Measurements from ENCODE around the gene INAFM2.

Gene INAFM2

DNA sequence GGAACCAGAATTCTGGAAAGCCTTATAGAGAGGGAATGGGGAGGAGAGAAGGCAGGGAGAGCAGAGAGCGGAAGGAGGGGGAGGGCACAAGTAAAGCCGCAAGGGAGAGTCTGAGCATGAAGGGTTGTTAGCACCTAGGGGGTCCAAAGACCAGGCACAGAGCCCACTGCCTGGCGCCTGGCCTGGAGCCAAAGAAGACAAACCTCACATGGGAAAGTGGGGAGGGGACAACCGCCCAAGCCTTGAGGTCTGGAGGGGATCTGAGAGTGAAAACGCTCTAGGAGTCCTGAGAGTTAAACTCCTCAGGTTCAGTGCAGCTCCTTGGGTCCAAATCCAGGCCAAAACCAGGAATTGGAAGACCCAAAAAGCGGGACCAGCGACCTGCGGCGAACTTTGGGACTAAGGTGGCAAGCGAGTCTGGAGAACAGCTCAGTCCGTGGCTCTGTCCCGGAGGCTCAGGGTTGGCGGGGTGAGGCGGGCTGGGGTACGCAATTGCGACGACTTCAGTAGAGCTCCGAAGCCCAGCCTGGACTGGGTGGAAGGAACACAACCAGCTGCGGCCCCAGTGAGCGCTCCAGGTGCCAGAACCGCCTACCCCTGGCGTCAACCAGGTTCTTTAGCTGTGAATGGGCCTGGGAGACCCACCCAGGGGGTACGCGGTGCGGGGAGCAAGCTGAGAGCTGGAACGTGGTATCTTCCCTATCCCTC lies 807 bp upstream of the INAFM2 start (continued):
- TF ChIP-seq EGR2 (tag by site-specific recombination; IDR thresholded peaks at IDR 0.05; ENCODE audit: low read depth) (no peak), SP7 (tag by site-specific recombination; IDR thresholded peaks at IDR 0.05) (peak; percentile 76), ZNF544 (tag by site-specific recombination; IDR thresholded peaks at IDR 0.05) (0 out of 2 replicates have a peak, but pooled peaks have one; percentile 10), ZBTB48 (tag by site-specific recombination; IDR thresholded peaks at IDR 0.05) (peak; percentile 92), ZNF391 (tag by site-specific recombination; IDR thresholded peaks at IDR 0.05; ENCODE audit: borderline replicate concordance, low read depth) (no peak), ZNF677 (tag by site-specific recombination; IDR thresholded peaks at IDR 0.05) (no peak), ZNF571 (tag by site-specific recombination; IDR thresholded peaks at IDR 0.05) (no peak), ZNF132 (tag by site-specific recombination; IDR thresholded peaks at IDR 0.05; ENCODE audit: borderline replicate concordance) (no peak), GLIS1 (tag by site-specific recombination; IDR thresholded peaks at IDR 0.05) (peak; percentile 96), ZSCAN23 (tag by site-specific recombination; IDR thresholded peaks at IDR 0.05) (no peak), ZNF664 (tag by site-specific recombination; IDR thresholded peaks at IDR 0.05) (no peak), YY2 (tag by site-specific recombination; IDR thresholded peaks at IDR 0.05) (no peak)

DNA sequence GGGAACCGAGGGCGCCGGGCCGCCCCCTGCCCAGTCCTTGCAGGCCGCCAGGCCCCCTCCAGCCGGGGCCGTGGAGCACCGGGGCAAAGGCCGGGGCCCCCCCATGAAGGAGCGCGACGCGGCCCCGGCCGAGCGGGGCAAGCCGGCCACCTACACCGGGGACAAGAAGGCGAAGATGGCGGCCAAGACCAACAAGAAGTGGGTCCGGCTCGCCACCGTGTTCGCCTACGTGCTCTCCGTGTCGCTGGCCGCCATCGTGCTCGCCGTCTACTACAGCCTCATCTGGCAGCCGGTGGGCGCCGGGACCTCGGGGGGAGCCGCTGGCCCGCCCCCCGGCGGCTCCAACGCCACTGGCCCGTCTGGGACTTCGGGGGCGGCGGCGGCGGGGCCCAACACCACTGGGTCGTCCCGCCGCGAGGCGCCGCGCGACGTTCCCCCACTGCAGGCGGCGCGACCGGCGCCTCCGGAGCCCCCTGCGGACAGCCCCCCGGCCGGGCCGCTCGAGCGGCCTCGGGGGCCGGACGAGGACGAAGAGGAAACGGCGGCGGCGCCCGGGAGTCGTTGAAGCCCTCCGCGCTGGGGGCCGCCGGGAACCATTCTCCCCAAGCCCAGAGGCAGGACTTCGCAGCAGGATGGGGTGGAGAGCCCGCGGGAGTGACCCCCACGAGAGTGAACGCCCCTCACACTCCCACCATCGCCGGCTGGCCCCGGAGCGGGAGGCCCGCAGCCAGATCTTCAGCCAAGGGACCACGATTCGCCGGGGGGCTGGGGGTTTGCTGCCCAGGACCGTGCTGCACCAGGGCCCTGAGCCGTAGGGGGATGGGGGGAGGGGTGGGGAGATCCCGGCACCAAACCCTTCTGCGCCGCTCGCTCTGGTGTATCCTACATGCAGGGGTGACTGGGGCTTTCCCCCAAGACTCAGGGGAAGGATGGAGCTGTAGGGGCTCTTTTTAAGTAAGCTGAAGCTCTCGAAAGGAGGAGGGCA lies 753 bp downstream of the INAFM2 start:
- ChIA-PET CTCF (interaction anchor here (0.5 to 5.5 kb wide), 4 partner anchors 11 to 120 kb away, joined by 3 to 82 read pairs (median 10); no protein-coding TSS in a partner anchor), POLR2A (interaction anchor here (0.6 kb wide), 1 partner anchor 11 kb away, joined by 3 read pairs; no protein-coding TSS in a partner anchor)
- no peaks in the 10 kb centered on the region for H3K9me3 ChIP-seq (ENCODE audit: control insufficient read depth, insufficient read depth, low read depth, low read length)
- H3K27ac ChIP-seq (ENCODE audit: extremely low read depth, low read depth, low read length) = peak overlapping the region; percentile 81; the same call in 1 of the 2 replicates
- H3K36me3 ChIP-seq (ENCODE audit: control insufficient read depth in 2 of 2, insufficient read depth in 1 of 2, low read length in 2 of 2) = peaks cover 0 to 10% of the 10 kb centered on the region in 2 experiments; a peak in 1 of 3 replicates
- peak overlapping the region; percentile 70 for H3K4me3 ChIP-seq (ENCODE audit: low read depth, low read length)
- peaks cover 13% of the 10 kb centered on the region; the same call in 1 of the 2 replicates for H3K4me1 ChIP-seq (ENCODE audit: control insufficient read depth, insufficient read depth, low read length)
- TF ChIP-seq, protein P1, sequence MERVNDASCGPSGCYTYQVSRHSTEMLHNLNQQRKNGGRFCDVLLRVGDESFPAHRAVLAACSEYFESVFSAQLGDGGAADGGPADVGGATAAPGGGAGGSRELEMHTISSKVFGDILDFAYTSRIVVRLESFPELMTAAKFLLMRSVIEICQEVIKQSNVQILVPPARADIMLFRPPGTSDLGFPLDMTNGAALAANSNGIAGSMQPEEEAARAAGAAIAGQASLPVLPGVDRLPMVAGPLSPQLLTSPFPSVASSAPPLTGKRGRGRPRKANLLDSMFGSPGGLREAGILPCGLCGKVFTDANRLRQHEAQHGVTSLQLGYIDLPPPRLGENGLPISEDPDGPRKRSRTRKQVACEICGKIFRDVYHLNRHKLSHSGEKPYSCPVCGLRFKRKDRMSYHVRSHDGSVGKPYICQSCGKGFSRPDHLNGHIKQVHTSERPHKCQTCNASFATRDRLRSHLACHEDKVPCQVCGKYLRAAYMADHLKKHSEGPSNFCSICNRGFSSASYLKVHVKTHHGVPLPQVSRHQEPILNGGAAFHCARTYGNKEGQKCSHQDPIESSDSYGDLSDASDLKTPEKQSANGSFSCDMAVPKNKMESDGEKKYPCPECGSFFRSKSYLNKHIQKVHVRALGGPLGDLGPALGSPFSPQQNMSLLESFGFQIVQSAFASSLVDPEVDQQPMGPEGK (tag by site-specific recombination; IDR thresholded peaks at IDR 0.05) = no peak
- TF ChIP-seq ZNF558 (tag by site-specific recombination; IDR thresholded peaks at IDR 0.05) (no peak), GLI4 (tag by site-specific recombination; IDR thresholded peaks at IDR 0.05) (no peak), KLF16 (tag by site-specific recombination; IDR thresholded peaks at IDR 0.05) (no peak), ZNF311 (tag by site-specific recombination; IDR thresholded peaks at IDR 0.05; ENCODE audit: borderline replicate concordance) (no peak), YY2 (tag by site-specific recombination; IDR thresholded peaks at IDR 0.05) (peak; percentile 59), ZNF707 (tag by site-specific recombination; IDR thresholded peaks at IDR 0.05) (no peak), GLIS1 (tag by site-specific recombination; IDR thresholded peaks at IDR 0.05) (peak; percentile 50; the same call in 1 of the 2 replicates)
- TF ChIP-seq, protein P2, sequence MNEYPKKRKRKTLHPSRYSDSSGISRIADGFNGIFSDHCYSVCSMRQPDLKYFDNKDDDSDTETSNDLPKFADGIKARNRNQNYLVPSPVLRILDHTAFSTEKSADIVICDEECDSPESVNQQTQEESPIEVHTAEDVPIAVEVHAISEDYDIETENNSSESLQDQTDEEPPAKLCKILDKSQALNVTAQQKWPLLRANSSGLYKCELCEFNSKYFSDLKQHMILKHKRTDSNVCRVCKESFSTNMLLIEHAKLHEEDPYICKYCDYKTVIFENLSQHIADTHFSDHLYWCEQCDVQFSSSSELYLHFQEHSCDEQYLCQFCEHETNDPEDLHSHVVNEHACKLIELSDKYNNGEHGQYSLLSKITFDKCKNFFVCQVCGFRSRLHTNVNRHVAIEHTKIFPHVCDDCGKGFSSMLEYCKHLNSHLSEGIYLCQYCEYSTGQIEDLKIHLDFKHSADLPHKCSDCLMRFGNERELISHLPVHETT (tag by site-specific recombination; IDR thresholded peaks at IDR 0.05) = no peak
- TF ChIP-seq, protein P3, sequence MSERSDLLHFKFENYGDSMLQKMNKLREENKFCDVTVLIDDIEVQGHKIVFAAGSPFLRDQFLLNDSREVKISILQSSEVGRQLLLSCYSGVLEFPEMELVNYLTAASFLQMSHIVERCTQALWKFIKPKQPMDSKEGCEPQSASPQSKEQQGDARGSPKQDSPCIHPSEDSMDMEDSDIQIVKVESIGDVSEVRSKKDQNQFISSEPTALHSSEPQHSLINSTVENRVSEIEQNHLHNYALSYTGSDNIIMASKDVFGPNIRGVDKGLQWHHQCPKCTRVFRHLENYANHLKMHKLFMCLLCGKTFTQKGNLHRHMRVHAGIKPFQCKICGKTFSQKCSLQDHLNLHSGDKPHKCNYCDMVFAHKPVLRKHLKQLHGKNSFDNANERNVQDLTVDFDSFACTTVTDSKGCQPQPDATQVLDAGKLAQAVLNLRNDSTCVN (tag by site-specific recombination; optimal IDR thresholded peaks at IDR 0.05) = peak; percentile 19
- TF ChIP-seq, protein P4, sequence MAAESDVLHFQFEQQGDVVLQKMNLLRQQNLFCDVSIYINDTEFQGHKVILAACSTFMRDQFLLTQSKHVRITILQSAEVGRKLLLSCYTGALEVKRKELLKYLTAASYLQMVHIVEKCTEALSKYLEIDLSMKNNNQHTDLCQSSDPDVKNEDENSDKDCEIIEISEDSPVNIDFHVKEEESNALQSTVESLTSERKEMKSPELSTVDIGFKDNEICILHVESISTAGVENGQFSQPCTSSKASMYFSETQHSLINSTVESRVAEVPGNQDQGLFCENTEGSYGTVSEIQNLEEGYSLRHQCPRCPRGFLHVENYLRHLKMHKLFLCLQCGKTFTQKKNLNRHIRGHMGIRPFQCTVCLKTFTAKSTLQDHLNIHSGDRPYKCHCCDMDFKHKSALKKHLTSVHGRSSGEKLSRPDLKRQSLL (tag by site-specific recombination; IDR thresholded peaks at IDR 0.05) = no peak
- TF ChIP-seq, protein P5, sequence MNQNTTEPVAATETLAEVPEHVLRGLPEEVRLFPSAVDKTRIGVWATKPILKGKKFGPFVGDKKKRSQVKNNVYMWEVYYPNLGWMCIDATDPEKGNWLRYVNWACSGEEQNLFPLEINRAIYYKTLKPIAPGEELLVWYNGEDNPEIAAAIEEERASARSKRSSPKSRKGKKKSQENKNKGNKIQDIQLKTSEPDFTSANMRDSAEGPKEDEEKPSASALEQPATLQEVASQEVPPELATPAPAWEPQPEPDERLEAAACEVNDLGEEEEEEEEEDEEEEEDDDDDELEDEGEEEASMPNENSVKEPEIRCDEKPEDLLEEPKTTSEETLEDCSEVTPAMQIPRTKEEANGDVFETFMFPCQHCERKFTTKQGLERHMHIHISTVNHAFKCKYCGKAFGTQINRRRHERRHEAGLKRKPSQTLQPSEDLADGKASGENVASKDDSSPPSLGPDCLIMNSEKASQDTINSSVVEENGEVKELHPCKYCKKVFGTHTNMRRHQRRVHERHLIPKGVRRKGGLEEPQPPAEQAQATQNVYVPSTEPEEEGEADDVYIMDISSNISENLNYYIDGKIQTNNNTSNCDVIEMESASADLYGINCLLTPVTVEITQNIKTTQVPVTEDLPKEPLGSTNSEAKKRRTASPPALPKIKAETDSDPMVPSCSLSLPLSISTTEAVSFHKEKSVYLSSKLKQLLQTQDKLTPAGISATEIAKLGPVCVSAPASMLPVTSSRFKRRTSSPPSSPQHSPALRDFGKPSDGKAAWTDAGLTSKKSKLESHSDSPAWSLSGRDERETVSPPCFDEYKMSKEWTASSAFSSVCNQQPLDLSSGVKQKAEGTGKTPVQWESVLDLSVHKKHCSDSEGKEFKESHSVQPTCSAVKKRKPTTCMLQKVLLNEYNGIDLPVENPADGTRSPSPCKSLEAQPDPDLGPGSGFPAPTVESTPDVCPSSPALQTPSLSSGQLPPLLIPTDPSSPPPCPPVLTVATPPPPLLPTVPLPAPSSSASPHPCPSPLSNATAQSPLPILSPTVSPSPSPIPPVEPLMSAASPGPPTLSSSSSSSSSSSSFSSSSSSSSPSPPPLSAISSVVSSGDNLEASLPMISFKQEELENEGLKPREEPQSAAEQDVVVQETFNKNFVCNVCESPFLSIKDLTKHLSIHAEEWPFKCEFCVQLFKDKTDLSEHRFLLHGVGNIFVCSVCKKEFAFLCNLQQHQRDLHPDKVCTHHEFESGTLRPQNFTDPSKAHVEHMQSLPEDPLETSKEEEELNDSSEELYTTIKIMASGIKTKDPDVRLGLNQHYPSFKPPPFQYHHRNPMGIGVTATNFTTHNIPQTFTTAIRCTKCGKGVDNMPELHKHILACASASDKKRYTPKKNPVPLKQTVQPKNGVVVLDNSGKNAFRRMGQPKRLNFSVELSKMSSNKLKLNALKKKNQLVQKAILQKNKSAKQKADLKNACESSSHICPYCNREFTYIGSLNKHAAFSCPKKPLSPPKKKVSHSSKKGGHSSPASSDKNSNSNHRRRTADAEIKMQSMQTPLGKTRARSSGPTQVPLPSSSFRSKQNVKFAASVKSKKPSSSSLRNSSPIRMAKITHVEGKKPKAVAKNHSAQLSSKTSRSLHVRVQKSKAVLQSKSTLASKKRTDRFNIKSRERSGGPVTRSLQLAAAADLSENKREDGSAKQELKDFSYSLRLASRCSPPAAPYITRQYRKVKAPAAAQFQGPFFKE (tag by site-specific recombination; IDR thresholded peaks at IDR 0.05; ENCODE audit: borderline replicate concordance) = no peak
